ENCODE results near the gene TLNRD1. TPM values are rescaled to one million over a fixed set of nuclear protein-coding genes. Genes with fewer than 3 reads are reported as not detected.
A peak's percentile ranks its signal among the peaks of the same experiment; 100 is the strongest.

TLNRD1 gene
- total RNA-seq, result 10 to 100 TPM in 2 of 10 donors, 1 to 10 TPM in 8; 4.3 to 19.4 (median 6.3) TPM
- 1 to 10 TPM; 5.1 to 8.5 TPM for polyA plus RNA-seq
- long read RNA-seq, donor 1, full-length matches to known transcripts, result 5 of 5 reads
- long read RNA-seq, donor 1, partial matches to known transcripts, result 0 of 5 reads
- long read RNA-seq, donor 1, other reads (novel, unspliced or antisense), result 0 of 5 reads
- long read RNA-seq, donor 2, full-length matches to known transcripts, result 10 of 10 reads
- long read RNA-seq, donor 2, partial matches to known transcripts, result 0 of 10 reads
- long read RNA-seq, donor 2, other reads (novel, unspliced or antisense), result 0 of 10 reads
- long read RNA-seq, donor 3, full-length matches to known transcripts, result 6 of 6 reads
- long read RNA-seq, donor 3, partial matches to known transcripts, result 0 of 6 reads
- long read RNA-seq, donor 3, other reads (novel, unspliced or antisense), result 0 of 6 reads

DNA sequence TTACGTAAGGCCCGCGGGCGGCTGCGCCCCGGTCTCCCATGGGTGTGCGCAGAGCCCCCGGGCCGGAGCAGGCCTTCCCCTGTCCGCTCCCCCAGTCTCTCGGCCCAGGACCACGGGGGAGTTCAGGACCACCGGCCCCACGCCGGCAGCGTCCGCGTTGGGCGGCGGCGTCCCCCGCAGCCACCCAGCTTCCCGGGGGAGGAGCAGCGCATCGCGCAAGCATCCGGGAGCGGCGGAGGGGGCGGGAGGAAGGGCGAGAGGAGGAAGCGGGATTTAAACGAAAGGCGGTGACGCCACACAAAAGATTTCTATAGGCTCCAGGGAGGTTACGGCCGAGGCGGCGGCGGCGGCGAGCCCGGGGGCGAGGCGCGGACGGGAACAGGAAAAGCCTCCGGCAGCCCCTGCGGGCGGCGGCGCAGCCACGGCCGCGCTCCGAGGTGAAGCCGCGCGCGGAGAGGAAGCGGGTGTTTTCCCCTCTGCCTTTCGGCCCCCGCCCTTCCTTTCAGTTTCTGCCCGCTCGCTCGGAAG is at the start of gene TLNRD1:
TLNRD1 (plus strand) TSS at position 300 of the 528 bp plus-strand sequence. CDS start 1,349 bp downstream, outside the sequence.
- 0% methylated on average over 61 to 66 of the region's 66 CpGs for WGBS, 2 donors
- TF ChIP-seq CTCF (IDR thresholded peaks at IDR 0.05), result peak in 1 of 9 donors; percentile 6
- peak; percentile 88 to 93 for DNase-seq
- no peaks in the 10 kb centered on the region for H3K27me3 ChIP-seq
- peaks cover 0 to 4% (median 0%) of the 10 kb centered on the region in 11 donors for H3K9me3 ChIP-seq
- intact Hi-C loops (cut with DNase I), result loop anchor here in 8 of 10 donors (1.0 to 10.0 kb wide), 6 partner anchors 10 to 104 kb away; no protein-coding TSS in a partner anchor
- peaks cover 0 to 35% (median 0%) of the 10 kb centered on the region in 9 donors for H3K36me3 ChIP-seq
- H3K27ac ChIP-seq, result peak within 1 kb of the TSS; percentile 93 to 100 (median 99)
- peaks cover 3 to 56% (median 42%) of the 10 kb centered on the region in 9 donors for H3K4me1 ChIP-seq
- peak; percentile 81 to 93 (median 84) for ATAC-seq
- H3K4me3 ChIP-seq, result peak within 1 kb of the TSS; percentile 34 to 98 (median 88)

GRCh38 chr15:80951941-80952340 is 48.8 kb upstream of the TLNRD1 start:
- H3K4me1 ChIP-seq, result peaks cover 0 to 8% (median 0%) of the 10 kb centered on the region in 9 donors
- no peak overlapping the region for H3K27ac ChIP-seq
- DNase-seq (no peak), ATAC-seq (no peak)
- peaks cover 0 to 73% (median 24%) of the 10 kb centered on the region in 9 donors for H3K36me3 ChIP-seq
- no peak overlapping the region for H3K4me3 ChIP-seq
- TF ChIP-seq CTCF (IDR thresholded peaks at IDR 0.05), result no peak
- intact Hi-C loops (cut with DNase I), result loop anchor here in 3 of 10 donors (5.0 to 10.0 kb wide), 3 partner anchors 50 to 487 kb away; no protein-coding TSS in a partner anchor
- H3K27me3 ChIP-seq, result no peaks in the 10 kb centered on the region
- H3K9me3 ChIP-seq, result no peaks in the 10 kb centered on the region
- 64 to 68% methylated on average over 5 of the region's 5 CpGs for WGBS, 2 donors

DNA sequence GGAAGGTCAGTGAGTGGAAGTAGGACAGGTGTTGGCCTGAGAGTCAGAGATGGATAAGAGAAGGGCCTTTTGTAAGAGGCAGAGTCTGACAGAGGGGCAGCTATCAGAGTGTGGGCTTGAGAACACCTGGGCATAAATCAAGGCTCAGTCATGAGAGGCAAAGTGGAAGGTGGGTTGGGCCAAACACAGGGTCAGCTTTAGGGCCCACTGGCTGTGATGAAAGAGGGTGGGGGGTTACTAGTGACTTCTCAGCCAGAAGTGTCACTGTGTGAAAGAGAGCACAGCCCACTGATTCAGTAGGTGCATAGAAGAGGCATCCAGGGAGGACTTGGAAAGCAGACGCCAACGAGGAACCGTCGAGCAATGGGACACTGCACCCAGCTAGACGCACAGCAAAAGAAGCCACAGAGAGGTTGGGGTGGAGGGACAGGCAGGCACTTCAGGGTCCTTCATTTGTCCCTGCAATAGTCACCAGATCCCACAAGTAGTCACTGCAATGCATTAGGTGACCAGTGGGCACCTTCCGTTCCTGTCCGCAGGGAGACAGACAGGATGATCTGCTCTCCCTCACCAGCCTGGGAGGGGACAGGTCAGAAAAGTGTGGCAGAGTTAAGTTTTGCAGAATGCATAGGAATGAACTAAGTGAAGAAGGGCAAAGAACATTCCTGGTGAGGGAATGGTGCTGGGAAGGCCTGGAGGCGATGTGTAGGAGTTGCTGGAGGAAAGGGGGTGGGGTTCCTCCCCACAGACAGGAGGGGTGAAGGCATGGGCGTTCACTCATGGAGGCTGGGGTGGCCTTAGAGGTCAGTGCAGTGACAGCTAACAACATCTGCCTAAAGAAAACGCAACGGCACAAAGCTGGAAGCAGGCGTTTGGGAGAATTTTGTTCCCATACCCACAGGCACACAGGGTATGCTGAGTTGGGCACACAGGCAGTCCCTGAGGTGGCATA is 47.4 kb upstream of the TLNRD1 start:
- DNase-seq (no peak), ATAC-seq (no peak)
- intact Hi-C loops (cut with DNase I), result loop anchor here in 3 of 10 donors (5.0 to 10.0 kb wide), 3 partner anchors 51 to 488 kb away; no protein-coding TSS in a partner anchor
- no peak for TF ChIP-seq CTCF (IDR thresholded peaks at IDR 0.05)
- Histone ChIP-seq H3K4me1 (peaks cover 0 to 11% (median 0%) of the 10 kb centered on the region in 9 donors), H3K27me3 (no peaks in the 10 kb centered on the region), H3K4me3 (no peak overlapping the region), H3K27ac (no peak overlapping the region), H3K36me3 (peaks cover 0 to 60% (median 23%) of the 10 kb centered on the region in 9 donors), H3K9me3 (no peaks in the 10 kb centered on the region)
- 92 to 93% methylated on average over 12 of the region's 12 CpGs for WGBS, 2 donors
